Stimulated activated CD8-positive, alpha-beta memory T cell treated with anti-CD3 and anti-CD28 coated beads, Interleukin-15, amount 100 ng/mL, for 24 hours (primary cell): ENCODE measurements around the gene GNB5.
"Not testable (repeated sequence)": the region's sequence is repeated elsewhere in the genome, so short reads cannot be mapped to it uniquely, and the experiment has no call there.

Source experiments
- DNase-seq: peaks from one replicate; pipeline ENCODE4 v3.0.0-alpha.2; 2020; ENCODE audit warnings: low read depth

GNB5 gene

DNA sequence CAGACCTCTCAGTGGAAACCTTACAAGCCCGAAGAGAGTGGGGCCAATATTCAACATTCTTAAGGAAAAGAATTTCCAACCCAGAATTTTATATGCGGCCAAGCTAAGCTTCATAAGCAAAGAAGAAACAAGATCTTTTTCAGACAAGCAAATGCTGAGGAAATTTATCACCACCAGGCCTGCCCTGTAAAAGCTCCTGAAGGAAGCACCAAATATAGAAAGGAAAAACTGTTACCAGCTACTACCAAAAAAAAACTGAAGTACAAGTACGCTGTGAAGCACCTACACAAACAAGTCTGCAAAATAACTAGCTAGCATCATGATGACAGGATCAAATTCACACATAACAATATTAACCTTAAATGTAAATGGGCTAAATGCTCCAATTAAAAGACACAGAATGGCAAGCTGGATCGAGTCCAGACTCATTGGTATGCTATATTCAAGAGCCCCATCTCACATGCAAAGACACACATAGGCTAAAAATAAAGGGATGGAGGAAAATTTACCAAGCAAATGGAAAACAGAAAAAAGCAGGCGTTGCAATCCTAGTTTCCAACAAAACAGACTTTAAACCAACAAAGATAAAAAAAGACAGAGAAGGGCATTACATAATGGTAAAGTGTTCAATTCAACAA is 25.6 kb downstream of the GNB5 start:
- not testable (repeated sequence) for DNase-seq

DNA sequence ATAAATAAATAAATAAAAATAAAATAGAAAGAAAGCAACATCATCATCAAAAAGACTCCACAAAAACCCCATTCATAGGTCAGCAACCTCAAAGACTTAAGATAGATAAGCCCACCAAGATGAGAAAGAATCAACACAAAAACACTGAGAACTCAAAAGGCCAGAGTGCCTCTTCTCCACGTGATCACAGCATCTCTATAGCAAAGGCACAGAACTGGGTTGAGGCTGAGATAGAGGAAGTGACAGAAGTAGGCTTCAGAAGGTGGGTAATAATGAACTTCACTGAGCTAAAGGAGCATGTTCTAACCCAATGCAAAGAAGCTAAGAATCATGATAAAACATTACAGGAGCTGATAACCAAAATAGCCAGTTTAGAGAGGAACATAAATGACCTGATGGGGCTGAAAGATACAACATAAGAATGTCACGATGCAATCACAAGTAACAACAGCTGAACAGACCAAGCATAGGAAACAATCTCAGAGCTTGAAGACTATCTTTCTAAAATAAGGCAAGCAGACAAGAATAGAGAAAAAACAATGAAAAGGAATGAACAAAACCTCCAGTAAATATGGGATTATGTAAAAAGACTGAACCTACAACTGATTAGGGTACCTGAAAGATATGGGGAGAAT is 26.4 kb downstream of the GNB5 start:
- DNase-seq = no peak

DNA sequence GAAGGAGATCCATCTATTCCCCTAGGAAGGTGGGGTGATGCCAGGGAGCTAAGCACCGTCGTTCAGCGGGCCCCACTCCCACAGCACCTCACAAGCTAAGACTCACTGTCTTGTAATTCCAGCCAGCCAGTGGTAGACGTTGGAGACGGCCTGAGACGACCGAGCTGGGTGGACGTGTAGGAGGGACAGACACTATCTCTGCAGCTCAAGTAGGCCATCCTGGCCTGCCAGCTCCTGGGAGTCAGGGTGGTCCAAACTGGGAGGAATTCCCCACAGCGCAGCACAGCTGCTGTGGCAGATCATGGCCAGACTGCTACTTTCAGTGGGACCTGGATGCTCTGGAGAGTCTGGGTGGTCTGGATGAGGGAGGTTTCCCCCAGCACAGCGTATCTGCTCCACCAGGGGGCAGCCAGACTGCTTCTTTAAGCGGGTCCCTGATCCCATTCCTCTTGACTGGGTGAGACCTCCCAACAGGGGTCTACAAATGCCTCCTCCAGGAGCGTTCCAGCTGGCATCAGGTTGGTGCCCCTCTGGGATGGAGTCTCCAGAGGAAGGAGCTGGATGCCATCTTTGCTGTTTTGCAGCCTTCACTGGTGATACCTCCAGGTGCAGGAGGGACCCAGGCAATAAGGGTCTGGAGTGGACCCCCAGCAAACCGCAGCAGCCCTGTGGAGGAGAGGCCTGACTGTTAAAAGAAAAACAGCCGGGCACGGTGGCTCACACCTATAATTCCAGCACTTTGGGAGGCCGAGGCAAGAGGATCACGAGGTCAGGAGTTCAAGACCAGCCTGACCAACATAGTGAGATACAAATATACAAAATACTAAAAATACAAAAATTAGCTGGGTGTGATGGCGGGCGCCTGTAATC is 27.6 kb downstream of the GNB5 start:
- no peak for DNase-seq

DNA sequence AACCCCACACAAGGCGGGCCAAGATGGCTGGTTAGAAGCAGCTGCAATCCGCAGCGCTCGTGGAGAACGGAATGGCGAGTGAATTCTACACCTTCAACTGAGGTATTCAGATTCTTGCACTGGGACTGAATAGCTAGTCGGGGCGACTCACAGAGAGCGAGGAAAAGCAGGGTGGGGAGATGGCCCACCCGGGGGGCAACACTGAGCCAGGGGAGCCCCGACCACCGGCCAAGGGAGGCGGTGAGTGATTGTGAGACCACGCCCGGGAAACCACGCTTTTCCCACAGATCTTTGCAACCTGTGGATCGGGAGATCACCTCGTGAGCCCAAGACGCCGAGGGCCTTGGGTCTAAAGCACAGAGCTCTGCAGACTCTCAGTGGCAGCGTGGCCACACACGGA is 28.3 kb downstream of the GNB5 start:
- no peak for DNase-seq

DNA sequence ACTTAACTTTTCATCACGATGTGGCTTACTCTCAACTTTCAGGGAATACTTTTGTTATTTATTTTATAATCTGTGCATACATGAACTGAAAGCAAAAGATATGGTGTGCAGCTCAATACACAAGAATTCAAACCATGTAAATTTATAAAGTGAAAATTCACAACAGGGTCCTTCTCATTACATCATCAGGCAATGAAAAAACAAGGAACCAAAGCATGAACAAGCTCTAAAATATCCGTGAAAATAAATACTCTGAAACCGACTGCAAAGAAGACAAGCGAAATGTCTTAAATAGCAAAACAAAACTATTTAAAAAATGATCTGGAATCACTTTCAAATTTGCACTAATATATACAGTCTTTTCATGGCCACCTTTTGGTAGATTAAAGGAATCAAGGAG is 28.9 kb downstream of the GNB5 start:
- DNase-seq = no peak

DNA sequence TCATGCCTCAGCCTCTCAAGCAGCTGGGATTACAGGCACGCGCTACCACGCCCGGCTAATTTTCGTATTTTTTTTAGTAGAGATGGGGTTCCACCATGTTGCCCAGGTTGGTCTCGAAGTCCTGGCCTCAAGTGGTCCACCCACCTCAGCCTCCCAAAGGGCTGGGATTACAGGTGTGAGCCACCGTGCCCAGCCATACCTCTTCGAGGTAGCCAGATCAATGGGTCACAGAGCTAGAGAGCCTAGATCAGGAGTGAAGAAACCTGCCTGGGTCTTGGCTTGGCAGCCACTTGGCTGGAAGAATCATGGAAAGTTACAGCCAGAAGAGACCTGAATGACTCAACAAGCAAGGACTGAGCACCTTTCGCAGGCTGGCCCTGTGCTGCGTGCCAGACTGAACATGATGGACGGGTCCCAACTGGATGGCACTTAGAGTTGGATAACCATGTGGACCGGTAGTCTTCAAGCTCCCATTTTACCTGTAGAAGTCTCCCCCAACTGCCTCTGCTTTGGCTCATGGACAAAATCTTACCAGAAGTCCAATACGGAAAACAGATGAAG is 29.7 kb downstream of the GNB5 start:
- DNase-seq = no peak

DNA sequence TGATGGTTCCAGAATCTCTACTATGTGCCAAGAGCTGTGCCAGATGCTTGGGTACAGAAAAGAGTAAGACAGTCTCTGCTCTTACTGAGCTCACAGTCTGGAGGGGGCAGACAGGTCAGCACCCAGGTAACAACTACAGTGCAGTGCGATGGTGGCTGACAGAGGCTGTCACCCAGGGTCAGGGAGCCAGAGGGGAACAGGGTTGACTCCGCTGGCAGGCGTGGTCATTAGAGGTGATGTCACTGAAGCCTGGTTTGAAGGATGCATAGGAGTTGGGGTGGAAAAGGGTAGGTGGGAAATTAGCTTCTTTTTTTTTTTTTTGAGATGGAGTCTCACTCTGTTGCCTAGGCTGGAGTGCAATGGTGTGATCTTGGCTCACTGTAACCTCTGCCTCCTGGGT is 31.5 kb downstream of the GNB5 start:
- DNase-seq = no peak

DNA sequence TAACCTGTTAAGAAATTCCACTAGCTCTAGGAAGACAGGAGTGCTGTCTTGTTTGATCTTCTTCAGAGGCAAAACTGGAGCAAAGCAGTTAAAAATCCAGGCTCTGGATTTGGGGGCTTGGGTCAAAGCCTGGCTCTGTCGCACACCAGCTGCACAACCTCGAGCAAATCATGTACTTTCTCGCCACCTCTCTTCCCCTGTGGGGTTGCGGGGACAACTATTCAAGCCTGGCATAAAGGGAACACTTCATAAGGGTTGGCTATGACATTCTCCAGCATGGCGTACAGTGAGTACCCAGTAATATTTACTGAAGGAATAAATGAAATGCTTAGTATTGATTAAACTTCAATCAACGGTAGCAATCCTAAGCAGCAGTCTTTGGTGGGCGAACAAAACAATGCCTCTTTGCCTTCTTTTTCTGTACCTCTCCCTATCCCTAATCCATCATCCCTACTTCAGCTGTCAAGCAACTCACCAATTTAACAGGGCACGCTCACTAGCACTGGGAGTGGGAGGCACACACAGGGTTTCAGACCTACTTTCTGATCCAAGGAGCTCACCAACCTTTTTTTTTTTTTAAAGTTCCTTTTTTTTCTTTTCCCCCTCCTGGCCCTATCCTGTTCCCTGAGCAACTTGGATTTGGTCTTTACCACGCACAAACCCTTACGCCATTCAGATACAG is 33.0 kb downstream of the GNB5 start:
- DNase-seq = no peak

DNA sequence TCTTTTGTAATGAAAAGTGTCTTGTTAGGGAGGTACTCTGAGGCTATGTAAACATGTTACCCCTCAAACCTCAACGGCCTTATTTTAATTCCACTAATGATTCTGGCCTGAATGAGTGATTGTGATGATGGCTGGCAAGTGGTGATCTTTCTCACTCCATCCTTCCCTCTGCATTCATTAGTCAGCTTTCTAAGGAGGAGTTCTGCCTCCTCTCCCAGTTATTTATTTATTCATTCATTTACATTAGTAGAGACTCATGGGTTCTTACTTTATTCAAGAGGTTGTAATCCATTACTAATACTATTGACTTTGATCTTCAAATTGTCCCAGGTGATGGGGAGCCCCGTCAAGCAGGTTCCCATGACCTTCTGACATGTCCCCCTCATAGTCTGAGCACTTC is 35.3 kb downstream of the GNB5 start:
- DNase-seq = no peak

DNA sequence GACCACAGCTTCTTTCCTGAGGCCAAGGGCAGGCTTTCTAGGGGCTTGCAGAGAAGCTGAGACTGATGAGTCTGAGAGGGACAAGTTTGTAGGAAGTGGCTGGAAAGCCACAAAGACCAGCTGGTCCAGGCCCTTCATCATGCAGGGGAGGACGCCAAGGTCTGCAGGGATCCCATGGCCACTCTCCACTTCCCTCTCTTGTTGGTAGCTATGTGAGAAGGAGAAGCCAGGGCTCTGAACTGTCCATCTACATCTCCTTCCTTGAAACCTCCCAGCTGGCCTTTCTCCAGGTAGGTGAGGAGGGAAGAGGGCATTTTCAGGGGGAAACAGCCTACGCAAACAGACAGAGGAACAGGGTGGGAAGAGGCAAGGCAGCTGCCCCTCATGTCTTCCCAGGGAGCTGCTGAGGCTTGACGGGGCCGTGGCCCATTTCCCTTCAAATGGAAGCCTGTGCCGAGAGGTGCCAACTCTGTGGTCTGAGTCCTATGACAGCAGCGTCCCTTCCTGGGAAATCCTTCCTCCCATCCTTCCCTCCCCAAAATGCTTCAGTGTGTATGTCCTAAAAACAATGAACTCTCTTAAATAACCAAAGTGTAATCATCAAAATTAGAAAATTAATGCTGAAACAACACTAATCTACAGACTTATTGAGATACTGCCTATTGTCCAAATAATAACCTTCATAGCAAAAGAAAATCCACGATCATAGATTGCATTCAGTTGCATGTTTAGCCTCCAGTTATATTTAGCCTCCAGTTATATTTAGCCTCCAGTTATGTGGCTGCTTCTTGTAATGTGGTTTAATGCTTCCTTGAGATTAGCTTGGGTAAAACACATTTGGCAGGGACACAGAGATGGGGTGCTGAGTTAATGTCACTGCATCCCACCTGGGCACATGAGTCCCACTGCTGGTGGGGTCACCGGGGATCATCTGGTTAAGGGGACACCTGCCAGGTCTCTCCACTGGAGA is 36.0 kb downstream of the GNB5 start:
- DNase-seq = no peak

DNA sequence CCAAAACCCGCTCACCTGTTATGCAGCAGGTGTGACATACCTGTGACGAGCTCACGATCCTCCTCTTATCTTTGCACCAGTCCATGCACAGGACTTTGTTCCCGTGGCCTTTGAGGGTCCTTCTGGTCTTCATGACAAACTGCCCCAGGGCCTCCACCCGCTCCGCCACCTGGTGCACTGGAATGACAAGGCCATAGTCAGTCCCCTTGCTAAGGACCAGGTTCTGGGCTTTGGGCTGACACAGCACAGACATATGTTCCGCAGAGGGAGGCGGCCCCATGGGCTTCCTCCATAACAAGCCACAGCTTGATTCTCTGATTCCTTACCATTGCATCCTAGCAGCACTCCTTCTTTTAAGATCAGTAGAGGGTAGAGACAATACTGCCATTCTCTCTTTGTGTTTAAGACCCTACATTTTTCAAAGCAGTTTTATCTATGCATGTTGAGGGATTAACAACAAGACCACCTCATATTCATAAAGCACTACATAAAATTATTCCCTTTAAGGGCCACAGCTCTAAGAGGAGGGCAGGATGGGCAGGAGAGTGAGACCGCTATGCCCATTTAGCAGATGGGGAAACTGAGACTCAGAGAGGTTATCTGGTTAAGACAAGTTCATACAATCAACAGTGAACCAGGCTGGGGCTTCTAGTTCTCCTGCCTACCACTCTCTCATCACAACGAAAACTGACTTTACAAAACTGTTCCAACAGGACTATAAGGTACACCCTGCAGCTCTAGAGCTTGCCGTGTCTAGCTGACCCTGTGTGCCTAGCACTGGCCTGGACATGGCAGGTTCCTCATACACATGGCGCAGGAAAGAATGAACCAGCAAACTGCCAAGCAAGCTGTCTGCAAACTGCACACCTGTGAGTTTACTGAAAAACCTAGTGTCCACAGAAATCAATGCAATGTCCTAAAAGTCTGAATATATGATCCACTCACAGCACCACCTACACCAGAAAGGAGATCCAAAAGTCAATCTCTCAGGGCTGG is 37.0 kb downstream of the GNB5 start:
- DNase-seq = no peak

DNA sequence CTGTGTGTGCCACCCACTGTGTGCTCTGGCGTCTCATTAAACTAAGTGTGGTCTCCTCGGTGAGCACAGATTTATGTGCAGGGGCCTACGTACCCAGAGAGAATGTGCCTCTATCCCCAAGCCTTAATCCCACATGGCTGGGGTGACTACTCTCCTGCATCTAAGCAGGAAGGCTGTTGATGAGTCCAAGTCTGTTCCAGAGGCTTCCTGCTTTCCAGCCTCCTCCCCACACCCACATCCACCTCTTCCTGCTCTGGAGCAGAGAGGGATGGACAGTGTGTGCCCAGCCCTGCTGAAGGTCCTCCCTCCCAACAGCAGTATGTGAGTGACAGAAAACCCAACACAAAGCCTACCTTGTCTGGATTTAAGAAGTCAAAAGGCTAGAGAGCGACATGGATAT is 39.8 kb downstream of the GNB5 start:
- DNase-seq = no peak

DNA sequence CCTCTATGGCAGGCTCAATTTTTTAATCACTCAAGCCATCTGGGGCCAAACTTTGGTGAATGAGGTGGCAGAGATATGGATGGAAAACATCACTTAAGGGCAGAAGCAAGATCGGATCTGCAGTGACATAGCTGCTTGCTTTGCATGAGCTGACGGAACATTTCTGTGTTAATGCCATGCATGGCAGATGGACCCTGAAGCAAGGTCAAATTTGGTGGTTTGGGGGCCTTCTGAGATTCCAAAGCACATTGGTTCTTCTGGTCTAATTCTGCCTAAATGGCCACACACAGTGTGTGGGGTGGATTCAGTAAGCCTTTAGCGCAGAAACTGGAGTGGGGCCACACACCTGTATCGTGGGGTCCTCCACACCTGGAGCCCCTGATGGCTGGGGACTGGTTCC is 40.3 kb downstream of the GNB5 start:
- DNase-seq = no peak

DNA sequence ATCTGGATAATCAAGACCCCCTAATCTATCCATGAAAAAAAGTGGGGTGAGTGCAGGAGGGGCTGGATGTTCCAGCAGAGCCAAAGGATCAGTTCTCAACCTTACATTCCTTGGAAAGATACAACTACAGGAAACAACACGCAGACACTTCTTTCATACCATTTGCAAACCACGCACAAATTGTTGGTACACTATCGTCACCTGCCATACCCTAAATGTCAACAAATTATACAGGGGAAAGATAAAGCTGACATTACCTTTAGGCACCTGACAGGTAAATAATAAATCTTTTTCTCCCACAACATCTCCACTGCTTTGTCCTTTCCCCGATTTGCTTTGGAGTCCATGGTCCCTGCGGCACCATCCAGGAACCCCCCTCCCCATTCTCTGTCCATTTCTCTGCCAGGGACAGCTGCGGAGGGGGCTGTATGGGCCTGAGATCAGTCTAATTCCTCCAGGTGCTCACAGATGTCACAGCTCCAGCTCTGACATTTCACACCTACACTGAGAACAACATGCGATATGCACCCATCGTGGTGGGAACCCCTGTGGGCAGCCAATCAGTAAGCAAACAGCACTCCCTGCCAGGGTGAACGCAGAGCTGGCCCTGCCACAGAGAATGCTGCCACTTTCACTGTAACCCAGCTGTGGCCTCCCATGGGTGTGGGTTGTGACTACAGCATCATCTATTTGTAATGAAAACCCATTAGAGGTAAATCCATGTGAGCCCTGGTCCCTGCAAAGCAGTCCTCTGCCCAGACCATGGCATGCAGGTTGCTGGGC is 41.0 kb downstream of the GNB5 start:
- no peak for DNase-seq

DNA sequence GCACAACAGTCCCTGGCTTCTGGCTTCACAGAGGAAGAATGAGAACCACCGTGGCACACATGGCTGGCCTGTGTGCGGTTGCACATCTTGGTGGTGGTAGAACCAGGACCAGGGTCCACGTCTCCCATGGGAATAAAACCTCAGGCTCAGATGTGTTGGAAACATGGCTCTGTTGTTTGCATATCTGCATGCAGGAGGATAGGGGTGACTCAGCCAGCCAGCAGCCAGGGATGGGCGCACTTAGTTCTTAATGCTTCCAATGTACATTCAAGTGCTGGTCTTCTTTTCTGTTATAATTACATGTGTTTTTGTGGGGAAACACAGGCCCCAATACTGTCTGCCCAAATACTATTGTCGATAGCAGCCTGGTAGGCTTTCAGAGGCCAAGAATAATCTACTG is 42.8 kb downstream of the GNB5 start:
- no peak for DNase-seq

DNA sequence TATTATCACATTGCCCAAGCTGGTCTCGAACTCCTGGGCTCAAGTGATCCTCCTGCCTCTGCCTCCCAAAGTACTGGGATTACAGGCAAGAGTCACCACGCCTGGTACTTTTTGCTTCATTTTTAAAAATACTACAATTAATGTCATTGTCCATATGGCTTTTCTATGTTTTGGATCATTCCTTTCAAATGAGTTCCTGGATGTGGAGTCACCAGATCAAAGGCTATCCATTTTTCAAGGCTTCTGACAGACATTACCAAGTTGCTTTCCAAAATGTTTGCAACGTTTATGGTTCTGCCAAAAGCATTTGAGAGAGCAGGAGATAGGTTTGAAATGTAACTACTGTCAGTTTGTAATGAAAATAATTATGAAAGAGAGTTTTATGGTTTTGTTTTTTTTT is 44.4 kb downstream of the GNB5 start:
- DNase-seq = no peak

DNA sequence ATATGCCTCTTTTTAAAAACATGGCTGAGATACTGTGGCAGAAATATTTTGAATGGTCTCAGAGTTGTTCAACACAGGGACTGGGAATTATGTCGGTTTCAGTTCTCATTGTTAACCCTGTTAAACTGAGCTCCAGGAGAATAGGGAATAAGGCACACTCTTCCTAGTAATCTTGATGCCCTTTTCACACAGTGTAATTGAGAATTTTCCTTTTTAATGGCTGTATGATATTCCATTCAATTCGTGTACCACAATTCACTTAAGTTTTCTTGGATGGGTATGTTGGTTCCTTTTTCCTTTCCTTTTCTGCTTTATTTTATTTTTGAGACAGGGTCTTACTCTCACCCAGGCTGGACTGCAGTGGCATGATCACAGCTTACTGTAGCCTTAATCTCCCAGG is 44.9 kb downstream of the GNB5 start:
- no peak for DNase-seq

DNA sequence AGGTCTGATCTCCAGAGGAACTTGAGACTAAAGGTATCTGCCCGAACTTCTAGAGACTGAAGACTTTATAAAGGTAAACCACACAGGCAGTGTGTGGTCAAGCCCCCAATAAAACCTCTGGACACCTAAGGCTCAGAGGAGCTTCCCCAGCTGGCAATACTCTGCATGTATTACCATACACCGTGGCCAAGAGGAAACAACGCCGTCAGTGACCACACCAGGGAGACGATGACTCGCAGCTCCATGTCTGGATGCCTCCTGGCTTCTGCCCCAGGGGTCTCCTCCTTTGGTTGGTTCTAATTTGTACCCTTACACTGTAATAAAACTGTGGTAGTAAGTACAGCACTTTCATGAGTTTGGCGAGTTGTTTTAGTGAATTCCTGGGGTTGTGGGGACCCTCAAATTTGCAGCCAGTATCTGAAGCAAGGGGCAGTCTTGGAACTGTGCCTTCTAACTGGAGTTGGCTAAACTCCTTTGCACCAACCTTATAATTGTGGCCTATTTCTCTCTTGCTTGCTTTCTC is 46.5 kb downstream of the GNB5 start:
- DNase-seq = no peak

DNA sequence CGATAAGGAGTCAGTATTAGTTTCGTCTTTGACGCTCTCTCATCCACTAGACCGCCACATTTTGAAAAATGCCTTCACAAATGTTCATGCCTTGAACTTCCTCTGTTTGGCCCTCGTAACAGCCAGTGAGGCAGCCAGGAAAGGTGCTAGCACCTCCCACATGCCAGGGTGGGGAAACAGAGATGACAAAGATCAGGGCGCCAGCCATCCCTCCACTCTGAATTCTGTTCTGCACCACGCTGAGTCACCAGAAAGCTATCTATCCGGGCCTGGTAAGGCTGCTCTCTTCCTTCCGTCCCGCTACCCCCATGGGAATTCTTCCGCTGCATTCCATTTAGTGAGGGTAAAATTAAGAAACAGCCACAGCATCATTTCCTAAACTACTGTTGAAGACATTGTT is 47.3 kb downstream of the GNB5 start:
- no peak for DNase-seq
